Measurements from ENCODE around the gene OPN3.

DNA sequence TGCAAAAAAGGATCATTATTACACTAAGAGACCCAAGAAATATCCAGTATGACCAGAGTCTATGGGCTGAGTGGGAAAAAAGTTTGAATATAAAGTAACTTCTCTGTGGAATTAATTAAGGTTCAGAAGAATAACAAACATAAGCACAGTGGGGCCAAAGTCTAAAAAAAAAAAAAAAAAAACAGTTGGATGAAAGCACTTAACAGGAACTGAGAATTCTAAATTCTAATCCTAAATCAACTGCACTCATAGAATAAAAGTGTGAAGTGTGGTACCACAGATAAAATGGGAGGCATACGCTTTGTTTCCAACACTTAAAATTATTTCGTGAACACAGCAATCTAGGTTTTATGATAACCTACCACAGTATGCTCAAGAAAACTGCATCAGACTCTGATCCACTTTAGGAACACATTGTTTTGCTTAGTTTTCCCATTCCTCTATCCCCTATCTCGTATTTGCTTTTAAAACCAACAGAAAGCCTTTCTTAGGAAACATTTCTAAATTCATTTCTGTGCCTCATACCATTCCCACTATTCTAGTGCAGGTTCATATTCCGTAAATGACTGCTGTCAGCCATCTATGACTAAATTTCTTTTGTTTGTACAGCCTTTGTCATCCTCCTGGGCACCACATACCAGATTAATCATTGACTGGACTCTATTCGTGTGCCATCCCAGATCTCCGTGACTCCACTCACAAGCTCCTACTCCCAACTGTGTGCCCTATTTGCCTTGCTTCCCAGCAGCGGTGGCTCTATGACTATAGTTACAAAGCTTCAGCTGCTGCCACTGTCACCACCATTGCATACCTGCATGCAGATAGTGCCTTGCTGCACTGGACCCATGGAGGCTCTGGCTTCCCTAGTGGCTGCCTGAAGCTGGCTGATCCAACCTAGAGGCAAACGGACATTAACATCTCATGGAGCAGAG is 24.9 kb downstream of the OPN3 start:
- TF ChIP-seq, protein P1, sequence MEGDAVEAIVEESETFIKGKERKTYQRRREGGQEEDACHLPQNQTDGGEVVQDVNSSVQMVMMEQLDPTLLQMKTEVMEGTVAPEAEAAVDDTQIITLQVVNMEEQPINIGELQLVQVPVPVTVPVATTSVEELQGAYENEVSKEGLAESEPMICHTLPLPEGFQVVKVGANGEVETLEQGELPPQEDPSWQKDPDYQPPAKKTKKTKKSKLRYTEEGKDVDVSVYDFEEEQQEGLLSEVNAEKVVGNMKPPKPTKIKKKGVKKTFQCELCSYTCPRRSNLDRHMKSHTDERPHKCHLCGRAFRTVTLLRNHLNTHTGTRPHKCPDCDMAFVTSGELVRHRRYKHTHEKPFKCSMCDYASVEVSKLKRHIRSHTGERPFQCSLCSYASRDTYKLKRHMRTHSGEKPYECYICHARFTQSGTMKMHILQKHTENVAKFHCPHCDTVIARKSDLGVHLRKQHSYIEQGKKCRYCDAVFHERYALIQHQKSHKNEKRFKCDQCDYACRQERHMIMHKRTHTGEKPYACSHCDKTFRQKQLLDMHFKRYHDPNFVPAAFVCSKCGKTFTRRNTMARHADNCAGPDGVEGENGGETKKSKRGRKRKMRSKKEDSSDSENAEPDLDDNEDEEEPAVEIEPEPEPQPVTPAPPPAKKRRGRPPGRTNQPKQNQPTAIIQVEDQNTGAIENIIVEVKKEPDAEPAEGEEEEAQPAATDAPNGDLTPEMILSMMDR (optimal IDR thresholded peaks at IDR 0.05 in 1 of 3, IDR thresholded peaks at IDR 0.05 in 1 of 3, conservative IDR thresholded peaks at IDR 0.05 in 1 of 3; ENCODE audit: extremely low read depth in 1 of 3, insufficient read depth in 2 of 3, low read length in 3 of 3), result no peak
- TF ChIP-seq EZH2 (IDR thresholded peaks at IDR 0.05; ENCODE audit: low read length), result no peak

All from keratinocyte (primary cell).